DMS79 treated with DMSO at 0.1 percent for 48 hours (cell line): ENCODE results near the gene PPFIBP2.
"Not testable (repeated sequence)": the region's sequence is repeated elsewhere in the genome, so short reads cannot be mapped to it uniquely, and the experiment has no call there.

ENCODE experiments used
- DNase-seq: peaks from one replicate; lab custom pipeline; 2025; lab: John Stamatoyannopoulos, UW

Gene PPFIBP2

GRCh38 chr11:7635708-7636107 is 121.9 kb downstream of the PPFIBP2 start:
- no peak for DNase-seq

- DNase-seq: no peak
Observed at GRCh38 chr11:7636350-7636749, 122.6 kb downstream of the PPFIBP2 start.

- no peak for DNase-seq
Observed at GRCh38 chr11:7637447-7638157, 123.8 kb downstream of the PPFIBP2 start.

GRCh38 chr11:7638710-7639642 is 125.2 kb downstream of the PPFIBP2 start:
- DNase-seq: no peak

- DNase-seq: no peak
Observed at GRCh38 chr11:7639643-7640025, 125.8 kb downstream of the PPFIBP2 start.

GRCh38 chr11:7640816-7641215 is 127.0 kb downstream of the PPFIBP2 start:
- no peak for DNase-seq

- DNase-seq: peak; percentile 60
Observed at GRCh38 chr11:7642747-7643146, 128.9 kb downstream of the PPFIBP2 start.

- peak; percentile 43 for DNase-seq
Observed at GRCh38 chr11:7643314-7643713, 129.5 kb downstream of the PPFIBP2 start.

GRCh38 chr11:7645206-7645605 is 131.4 kb downstream of the PPFIBP2 start:
- DNase-seq: no peak

- DNase-seq: no peak
Observed at GRCh38 chr11:7646866-7647265, 133.1 kb downstream of the PPFIBP2 start.

- no peak for DNase-seq
Observed at GRCh38 chr11:7648264-7648663, 134.5 kb downstream of the PPFIBP2 start.

GRCh38 chr11:7651140-7651551 is 137.3 kb downstream of the PPFIBP2 start:
- DNase-seq: no peak

- no peak for DNase-seq
Observed at GRCh38 chr11:7651700-7652099, 137.9 kb downstream of the PPFIBP2 start.

GRCh38 chr11:7654195-7654705 is 140.5 kb downstream of the PPFIBP2 start:
- DNase-seq: no peak

- DNase-seq: no peak
Observed at GRCh38 chr11:7655253-7656217, 141.7 kb downstream of the PPFIBP2 start.

GRCh38 chr11:7656704-7657103 is 142.9 kb downstream of the PPFIBP2 start:
- no peak for DNase-seq

GRCh38 chr11:7657306-7658025 is 143.7 kb downstream of the PPFIBP2 start:
- DNase-seq: peak; percentile 31

GRCh38 chr11:7663531-7663930 is 149.7 kb downstream of the PPFIBP2 start:
- DNase-seq: not testable (repeated sequence)

GRCh38 chr11:7664867-7665266 is 151.1 kb downstream of the PPFIBP2 start:
- no peak for DNase-seq

- peak; percentile 78 for DNase-seq
Observed at GRCh38 chr11:7665473-7666291, 151.9 kb downstream of the PPFIBP2 start.
